Colonic mucosa (tissue), 4 donors: Measurements from ENCODE around the gene FBXW10. TPM values are rescaled to one million over a fixed set of nuclear protein-coding genes. Genes with fewer than 3 reads are reported as not detected.
"Not testable (repeated sequence)": the region's sequence is repeated elsewhere in the genome, so short reads cannot be mapped to it uniquely, and the experiment has no call there.

Experiments
- DNase-seq: peaks from one replicate; pipeline ENCODE4 v3.0.0-alpha.2; 2020
- H3K27ac ChIP-seq: fragments of 200-600 bp; one replicate; pipeline ENCODE4 v1.8.0; 2021
- H3K27me3 ChIP-seq: fragments of 200-600 bp; one replicate; pipeline ENCODE4 v1.8.0; 2021
- H3K36me3 ChIP-seq: fragments of 200-600 bp; one replicate; pipeline ENCODE4 v1.8.0; 2021
- H3K4me1 ChIP-seq: fragments of 200-600 bp; one replicate; pipeline ENCODE4 v1.8.0; 2021; ENCODE audit warnings: mild to moderate bottlenecking
- H3K4me3 ChIP-seq: fragments of 200-600 bp; one replicate; pipeline ENCODE4 v1.8.0; 2021
- H3K9ac ChIP-seq, 2 donors: one replicate each; pipeline ENCODE4 v1.7.0; 2013; ENCODE audit warnings: control low read depth in 2 of 2, low read depth in 2 of 2, low read length in 2 of 2
- H3K9me3 ChIP-seq: fragments of 200-600 bp; one replicate; pipeline ENCODE4 v1.8.0; 2021
- CTCF ChIP-seq: fragments of 200-600 bp; IDR thresholded peaks from one replicate; pipeline ENCODE4 v1.8.0; 2022; ENCODE audit warnings: antibody characterized with exemption, mild to moderate bottlenecking
- intact Hi-C: fragments of 100-400 bp; cut with DNase I; formaldehyde crosslinking; loops from one replicate; pipeline ENCODE4 v1.14.1; 2022
- total RNA-seq, 2 donors: library from RNA; stranded (reverse); fragmentation: NEBNext Ultra II Directional in 1 of 2; extraction: Animal tissue kit (Norgen Biotek cat#: 25700) in 1 of 2; gene quantifications; one replicate each; pipeline ENCODE4 v1.2.1, GENCODE V29; 2021
- donor health status: healthy.
- donor health status: DM: no; HTN: no; CAD: no.
- donor health status: DM: no; HTN: no; CAD: no.

Gene FBXW10, protein sequence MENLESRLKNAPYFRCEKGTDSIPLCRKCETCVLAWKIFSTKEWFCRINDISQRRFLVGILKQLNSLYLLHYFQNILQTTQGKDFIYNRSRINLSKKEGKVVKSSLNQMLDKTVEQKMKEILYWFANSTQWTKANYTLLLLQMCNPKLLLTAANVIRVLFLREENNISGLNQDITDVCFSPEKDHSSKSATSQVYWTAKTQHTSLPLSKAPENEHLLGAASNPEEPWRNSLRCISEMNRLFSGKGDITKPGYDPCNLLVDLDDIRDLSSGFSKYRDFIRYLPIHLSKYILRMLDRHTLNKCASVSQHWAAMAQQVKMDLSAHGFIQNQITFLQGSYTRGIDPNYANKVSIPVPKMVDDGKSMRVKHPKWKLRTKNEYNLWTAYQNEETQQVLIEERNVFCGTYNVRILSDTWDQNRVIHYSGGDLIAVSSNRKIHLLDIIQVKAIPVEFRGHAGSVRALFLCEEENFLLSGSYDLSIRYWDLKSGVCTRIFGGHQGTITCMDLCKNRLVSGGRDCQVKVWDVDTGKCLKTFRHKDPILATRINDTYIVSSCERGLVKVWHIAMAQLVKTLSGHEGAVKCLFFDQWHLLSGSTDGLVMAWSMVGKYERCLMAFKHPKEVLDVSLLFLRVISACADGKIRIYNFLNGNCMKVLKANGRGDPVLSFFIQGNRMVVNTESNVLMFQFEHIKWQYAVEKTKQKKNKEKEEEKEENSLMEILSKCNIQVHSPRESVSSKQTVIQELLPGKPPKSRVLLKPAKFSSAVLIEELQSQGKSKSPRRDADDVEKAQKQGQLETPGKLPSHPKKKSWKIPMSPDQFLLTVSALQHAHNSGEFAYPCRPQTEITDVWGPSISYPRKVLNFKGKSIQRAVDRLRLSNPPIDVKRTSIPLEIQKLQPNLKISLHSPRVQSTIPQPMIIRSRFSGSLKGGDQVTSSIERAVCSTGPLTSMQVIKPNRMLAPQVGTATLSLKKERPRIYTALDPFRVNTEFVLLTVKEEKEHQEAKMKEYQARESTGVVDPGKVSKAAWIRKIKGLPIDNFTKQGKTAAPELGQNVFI
- not detected for total RNA-seq

GRCh38 chr17:18743699-18744421, at the start of gene FBXW10:
FBXW10 (plus strand) TSS chr17:18744054; CDS start chr17:18744245, 191 bp downstream.
- intact Hi-C loops, H3K9ac ChIP-seq, H3K27ac ChIP-seq: not testable (repeated sequence)

GRCh38 chr17:18695143-18695542, 48.7 kb upstream of the FBXW10 start:
- H3K27me3 ChIP-seq, H3K27ac ChIP-seq, H3K9me3 ChIP-seq, H3K36me3 ChIP-seq, H3K9ac ChIP-seq, DNase-seq, H3K4me1 ChIP-seq, intact Hi-C loops, H3K4me3 ChIP-seq: not testable (repeated sequence)

More at GRCh38 chr17:18743699-18744421, at the start of gene FBXW10:
- not testable (repeated sequence) for H3K27me3 ChIP-seq, DNase-seq, H3K9me3 ChIP-seq, H3K4me3 ChIP-seq, H3K4me1 ChIP-seq, H3K36me3 ChIP-seq

- H3K9me3 ChIP-seq, H3K27ac ChIP-seq, H3K27me3 ChIP-seq, H3K36me3 ChIP-seq, intact Hi-C loops, H3K4me1 ChIP-seq, DNase-seq: not testable (repeated sequence)
- Histone ChIP-seq H3K9ac (peak overlapping the region; percentile 51 to 63), H3K4me3 (peak overlapping the region; percentile 51)
Observed at GRCh38 chr17:18698473-18699103, 45.3 kb upstream of the FBXW10 start.

- DNase-seq, H3K4me1 ChIP-seq, intact Hi-C loops: not testable (repeated sequence)
Observed at GRCh38 chr17:18705955-18706354, 37.9 kb upstream of the FBXW10 start.

GRCh38 chr17:18708215-18708614, 35.6 kb upstream of the FBXW10 start:
- H3K9me3 ChIP-seq, H3K4me3 ChIP-seq, H3K9ac ChIP-seq, H3K36me3 ChIP-seq, H3K27me3 ChIP-seq, DNase-seq, H3K27ac ChIP-seq, intact Hi-C loops, H3K4me1 ChIP-seq: not testable (repeated sequence)

More at GRCh38 chr17:18705955-18706354, 37.9 kb upstream of the FBXW10 start:
- not testable (repeated sequence) for H3K27me3 ChIP-seq, H3K9ac ChIP-seq, H3K4me3 ChIP-seq, H3K9me3 ChIP-seq, H3K36me3 ChIP-seq, H3K27ac ChIP-seq

- H3K27ac ChIP-seq, H3K9me3 ChIP-seq, H3K4me1 ChIP-seq, H3K27me3 ChIP-seq, intact Hi-C loops, H3K4me3 ChIP-seq, H3K36me3 ChIP-seq, H3K9ac ChIP-seq: not testable (repeated sequence)
- peak; percentile 49 for TF ChIP-seq CTCF
- peak; percentile 73 for DNase-seq
Observed at GRCh38 chr17:18712354-18712999, 31.4 kb upstream of the FBXW10 start.

GRCh38 chr17:18718643-18719427, 25.0 kb upstream of the FBXW10 start:
- DNase-seq, H3K4me3 ChIP-seq, H3K27me3 ChIP-seq, H3K9me3 ChIP-seq, intact Hi-C loops, H3K9ac ChIP-seq, H3K4me1 ChIP-seq, H3K36me3 ChIP-seq, H3K27ac ChIP-seq: not testable (repeated sequence)

GRCh38 chr17:18719428-18720110, 24.3 kb upstream of the FBXW10 start:
- intact Hi-C loops = not testable (repeated sequence)

DNA sequence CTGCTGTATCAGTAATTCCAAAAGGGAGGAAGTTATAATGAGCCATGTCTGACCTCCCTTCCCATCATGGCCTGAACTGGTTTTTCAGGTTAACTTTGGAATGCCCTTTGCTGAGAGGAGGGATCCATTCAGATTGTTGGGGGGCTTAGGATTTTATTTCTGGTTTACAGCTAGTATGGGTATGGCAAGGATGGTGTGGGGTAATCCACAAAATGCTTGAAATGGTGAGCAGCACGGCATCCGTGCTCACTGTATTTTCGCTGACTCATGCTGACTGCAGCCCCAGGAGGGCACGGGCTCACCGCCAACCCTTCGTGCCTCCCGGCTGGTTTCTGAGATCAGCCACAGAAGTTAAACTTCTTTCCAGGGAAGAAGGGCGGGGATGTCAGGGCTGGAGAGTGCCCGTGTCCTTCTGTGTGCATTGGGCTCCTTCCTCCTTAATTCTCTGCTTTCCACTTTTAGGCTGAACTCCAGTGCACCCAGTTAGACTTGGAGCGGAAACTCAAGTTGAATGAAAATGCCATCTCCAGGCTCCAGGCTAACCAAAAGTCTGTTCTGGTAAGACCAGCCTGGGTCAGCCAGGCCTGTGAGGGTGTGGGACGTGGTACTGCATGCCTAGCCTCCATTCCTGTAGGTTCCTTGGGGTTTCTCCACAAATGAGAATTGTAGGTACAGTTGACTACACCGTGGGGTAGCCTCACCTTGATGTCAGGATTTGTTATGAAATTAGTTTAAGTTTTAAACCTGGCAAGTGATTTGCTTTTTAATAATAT, 21.9 kb upstream of the FBXW10 start:
- H3K9me3 ChIP-seq, H3K4me3 ChIP-seq, H3K36me3 ChIP-seq, H3K9ac ChIP-seq, intact Hi-C loops, H3K27ac ChIP-seq, H3K4me1 ChIP-seq, H3K27me3 ChIP-seq, DNase-seq: not testable (repeated sequence)

More at GRCh38 chr17:18719428-18720110, 24.3 kb upstream of the FBXW10 start:
- not testable (repeated sequence) for H3K4me1 ChIP-seq, H3K9me3 ChIP-seq, DNase-seq, H3K27me3 ChIP-seq, H3K36me3 ChIP-seq, H3K9ac ChIP-seq, H3K4me3 ChIP-seq, H3K27ac ChIP-seq
